Astrocyte of the spinal cord (primary cell): Measurements from ENCODE around the gene F2.

ENCODE experiments used
- DNase-seq: peaks from one replicate; pipeline ENCODE4 v3.0.0; 2011; ENCODE audit warnings: low read depth, low spot score
- H3K4me3 ChIP-seq: 2 replicates; pipeline ENCODE4 v1.5.1; 2011; ENCODE audit warnings: low read depth, mild to moderate bottlenecking, low read length, moderate library complexity
- CTCF ChIP-seq: IDR thresholded peaks from 2 replicates; pipeline ENCODE4 v1.5.1; 2012; ENCODE audit warnings: low read depth, mild to moderate bottlenecking, low read length, inconsistent platforms
- in situ Hi-C: cut with HindIII; loops from 2 replicates; pipeline ENCODE4 v1.10.0; 2017; ENCODE audit warnings: low sequenced_read_pairs

F2 gene

GRCh38 chr11:46718155-46719019, 626 bp upstream of the F2 start:
- TF ChIP-seq CTCF, result no peak

GRCh38 chr11:46719543-46720218, 668 bp downstream of the F2 start:
- no peak for TF ChIP-seq CTCF
- no peak for DNase-seq
- no peak overlapping the region for H3K4me3 ChIP-seq
- in situ Hi-C loops, result no loop called here

More at GRCh38 chr11:46718155-46719019, 626 bp upstream of the F2 start:
- no peak for DNase-seq
- no peak overlapping the region for H3K4me3 ChIP-seq
- in situ Hi-C loops, result no loop called here

- no peak overlapping the region for H3K4me3 ChIP-seq
- DNase-seq, result no peak
- TF ChIP-seq CTCF, result no peak
- in situ Hi-C loops, result no loop called here
These were observed 2.3 kb downstream of the F2 start for GRCh38 chr11:46721286-46721685.

- no peak overlapping the region for H3K4me3 ChIP-seq
- no peak for TF ChIP-seq CTCF
- in situ Hi-C loops, result no loop called here
- DNase-seq, result no peak
These were observed 3.7 kb downstream of the F2 start for GRCh38 chr11:46722566-46723358.

- no peak for DNase-seq
- H3K4me3 ChIP-seq, result no peak overlapping the region
- TF ChIP-seq CTCF, result no peak
- in situ Hi-C loops, result no loop called here
These were observed 4.3 kb downstream of the F2 start for GRCh38 chr11:46723359-46723680.

- no peak for DNase-seq
- in situ Hi-C loops, result no loop called here
- no peak overlapping the region for H3K4me3 ChIP-seq
- TF ChIP-seq CTCF, result no peak
These were observed 5.1 kb downstream of the F2 start for GRCh38 chr11:46724088-46724487.
